Measurements from ENCODE around the gene GARNL3. TPM values are rescaled to one million over a fixed set of nuclear protein-coding genes. Genes with fewer than 3 reads are reported as not detected.

GARNL3 gene
- total RNA-seq, 2 experiments from 2014 or later: 0.63 to 1.8 TPM

GRCh38 chr9:127380479-127380878 is 115.9 kb downstream of the GARNL3 start:
- Mint-ChIP-seq H3K4me3 (no peak overlapping the region), H3K9me3 (no peaks in the 10 kb centered on the region), H3K27ac (no peak overlapping the region), H3K36me3 (ENCODE audit: low read depth) (no peaks in the 10 kb centered on the region), H3K4me1 (ENCODE audit: low read depth) (no peaks in the 10 kb centered on the region), H3K27me3 (peaks cover 76% of the 10 kb centered on the region)
- Histone ChIP-seq H3K27ac (ENCODE audit: low read depth in 1 of 2, low read length in 2 of 2) (no peak overlapping the region), H3K4me1 (ENCODE audit: insufficient read depth, low read length) (no peaks in the 10 kb centered on the region), H3K4me3 (ENCODE audit: low read length) (no peak overlapping the region), H3K9me3 (ENCODE audit: control insufficient read depth in 1 of 2, insufficient read depth in 1 of 2, low read length in 2 of 2) (peaks cover 19 to 22% of the 10 kb centered on the region in 2 experiments), H3K27me3 (ENCODE audit: control insufficient read depth in 1 of 2, insufficient read depth in 2 of 2, low read length in 2 of 2) (peaks cover 57 to 63% of the 10 kb centered on the region in 2 experiments), H3K36me3 (ENCODE audit: insufficient read depth, low read length) (no peaks in the 10 kb centered on the region)
- DNase-seq: no peak
- no peak for ATAC-seq (ENCODE audit: poor library complexity)
- TF ChIP-seq CTCF (IDR thresholded peaks at IDR 0.05): no peak
- POLR2A ChIA-PET: no interaction called here
- intact Hi-C loops (cut with DNase I, micrococcal nuclease): no loop called here
- CTCF ChIA-PET: interaction anchor here (1.5 kb wide), 1 partner anchor 166 kb away, joined by 3 read pairs; no protein-coding TSS in a partner anchor

- ChIA-PET CTCF (no interaction called here), POLR2A (no interaction called here)
- no peak overlapping the region for H3K27ac Mint-ChIP-seq
- H3K27me3 ChIP-seq (ENCODE audit: control insufficient read depth in 1 of 2, insufficient read depth in 2 of 2, low read length in 2 of 2): peaks cover 72 to 75% of the 10 kb centered on the region in 2 experiments
- H3K9me3 Mint-ChIP-seq: no peaks in the 10 kb centered on the region
- no peak for TF ChIP-seq CTCF (IDR thresholded peaks at IDR 0.05)
- H3K4me3 ChIP-seq (ENCODE audit: low read length): no peak overlapping the region
- H3K36me3 Mint-ChIP-seq (ENCODE audit: low read depth): no peaks in the 10 kb centered on the region
- H3K4me3 Mint-ChIP-seq: no peak overlapping the region
- ATAC-seq (ENCODE audit: poor library complexity) (no peak), DNase-seq (no peak)
- H3K4me1 ChIP-seq (ENCODE audit: insufficient read depth, low read length): no peaks in the 10 kb centered on the region
- H3K4me1 Mint-ChIP-seq (ENCODE audit: low read depth): peaks cover 4% of the 10 kb centered on the region
- H3K27ac ChIP-seq (ENCODE audit: low read depth in 1 of 2, low read length in 2 of 2): no peak overlapping the region
- H3K9me3 ChIP-seq (ENCODE audit: control insufficient read depth in 1 of 2, insufficient read depth in 1 of 2, low read length in 2 of 2): peaks cover 19 to 22% of the 10 kb centered on the region in 2 experiments
- peaks cover 77% of the 10 kb centered on the region for H3K27me3 Mint-ChIP-seq
- H3K36me3 ChIP-seq (ENCODE audit: insufficient read depth, low read length): no peaks in the 10 kb centered on the region
- intact Hi-C loops (cut with DNase I, micrococcal nuclease): no loop called here
These were observed 118.0 kb downstream of the GARNL3 start for GRCh38 chr9:127382541-127382940.

- Histone ChIP-seq H3K4me3 (ENCODE audit: low read length) (no peak overlapping the region), H3K9me3 (ENCODE audit: control insufficient read depth in 1 of 2, insufficient read depth in 1 of 2, low read length in 2 of 2) (peaks cover 11 to 13% of the 10 kb centered on the region in 2 experiments), H3K36me3 (ENCODE audit: insufficient read depth, low read length) (no peaks in the 10 kb centered on the region), H3K27me3 (ENCODE audit: control insufficient read depth in 1 of 2, insufficient read depth in 2 of 2, low read length in 2 of 2) (peaks cover 59 to 73% of the 10 kb centered on the region in 2 experiments), H3K27ac (ENCODE audit: low read depth in 1 of 2, low read length in 2 of 2) (no peak overlapping the region), H3K4me1 (ENCODE audit: insufficient read depth, low read length) (peaks cover 16% of the 10 kb centered on the region)
- no peak overlapping the region for H3K27ac Mint-ChIP-seq
- intact Hi-C loops (cut with DNase I, micrococcal nuclease): no loop called here
- ChIA-PET POLR2A (no interaction called here), CTCF (no interaction called here)
- ATAC-seq (ENCODE audit: poor library complexity): no peak
- no peak overlapping the region for H3K4me3 Mint-ChIP-seq
- no peaks in the 10 kb centered on the region for H3K9me3 Mint-ChIP-seq
- H3K27me3 Mint-ChIP-seq: peaks cover 82% of the 10 kb centered on the region
- H3K36me3 Mint-ChIP-seq (ENCODE audit: low read depth): no peaks in the 10 kb centered on the region
- peaks cover 17% of the 10 kb centered on the region for H3K4me1 Mint-ChIP-seq (ENCODE audit: low read depth)
- no peak for DNase-seq
- no peak for TF ChIP-seq CTCF (IDR thresholded peaks at IDR 0.05)
These were observed 119.6 kb downstream of the GARNL3 start for GRCh38 chr9:127384016-127384730.

All from CD4-positive, alpha-beta T cell (primary cell).